Activated naive CD4-positive, alpha-beta T cell treated with anti-CD3 and anti-CD28 coated beads for 36 hours (primary cell): ENCODE results near the gene SLC5A2. TPM values are rescaled to one million over a fixed set of nuclear protein-coding genes. Genes with fewer than 3 reads are reported as not detected.
"Not testable (repeated sequence)": the region's sequence is repeated elsewhere in the genome, so short reads cannot be mapped to it uniquely, and the experiment has no call there.

Source experiments
- CTCF ChIA-PET: fragments of 350-600 bp; sonication (Branson Sonifier 250); formaldehyde crosslinking; loops from one replicate; lab custom pipeline; 2021; ENCODE audit warnings: antibody characterized with exemption; lab: Charles Lee
- DNase-seq: peaks from one replicate; pipeline ENCODE4 v3.0.0-alpha.2; 2020
- H3K27ac Mint-ChIP-seq: one replicate; pipeline ENCODE4 v1.8.0; 2021; ENCODE audit warnings: mild to moderate bottlenecking, mixed read lengths
- H3K27me3 Mint-ChIP-seq: one replicate; pipeline ENCODE4 v1.8.0; 2021; ENCODE audit warnings: low read depth, mixed read lengths
- H3K36me3 Mint-ChIP-seq: one replicate; pipeline ENCODE4 v1.8.0; 2021; ENCODE audit warnings: low read depth, mixed read lengths
- H3K4me1 Mint-ChIP-seq: one replicate; pipeline ENCODE4 v1.8.0; 2021; ENCODE audit warnings: low read depth, mixed read lengths
- H3K4me3 Mint-ChIP-seq: one replicate; pipeline ENCODE4 v1.8.0; 2021; ENCODE audit warnings: mild to moderate bottlenecking, moderate library complexity, mixed read lengths
- H3K9me3 Mint-ChIP-seq: one replicate; pipeline ENCODE4 v1.8.0; 2021; ENCODE audit warnings: mixed read lengths
- intact Hi-C: fragments of 100-400 bp; cut with micrococcal nuclease; formaldehyde crosslinking; loops from one replicate; pipeline ENCODE4 v1.15.1; 2023
- total RNA-seq, 2 experiments: library from RNA; stranded (reverse); gene quantifications; one replicate each; pipeline ENCODE4 v1.2.3, GENCODE V29; 2021

The SLC5A2 gene
- total RNA-seq, 2 experiments from 2014 or later: not detected

- no peak overlapping the region for H3K27ac Mint-ChIP-seq
- CTCF ChIA-PET: no interaction called here
- H3K27me3 Mint-ChIP-seq: peaks cover 8% of the 10 kb centered on the region
- no peaks in the 10 kb centered on the region for H3K36me3 Mint-ChIP-seq
- no peak overlapping the region for H3K4me3 Mint-ChIP-seq
- no peak for DNase-seq
- peaks cover 21% of the 10 kb centered on the region for H3K4me1 Mint-ChIP-seq
- no peaks in the 10 kb centered on the region for H3K9me3 Mint-ChIP-seq
- intact Hi-C loops: loop anchor here (2.0 to 5.0 kb wide), 2 partner anchors 21 to 337 kb away; partner anchors contain the start of gene RUSF1
These were observed 47.0 kb downstream of the SLC5A2 start for GRCh38 chr16:31529937-31530312.

DNA sequence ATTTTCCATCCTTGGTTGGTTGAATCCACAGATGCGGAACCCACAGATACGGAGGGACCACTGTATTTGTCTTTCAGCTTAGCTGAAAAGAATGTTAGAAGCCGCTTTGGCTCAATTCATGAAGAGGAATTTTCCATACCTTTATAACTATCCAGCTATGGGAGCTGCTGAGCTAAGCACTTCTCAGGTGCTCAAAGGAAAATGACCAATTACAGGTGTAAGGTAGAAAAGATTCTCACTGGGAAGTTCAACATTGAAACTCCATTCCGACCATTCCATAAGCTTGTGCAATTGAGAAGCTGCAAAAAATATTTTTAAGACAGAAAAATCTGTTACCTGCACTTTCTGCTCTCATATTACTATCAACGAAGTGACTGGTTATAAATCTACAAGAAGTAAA, 47.5 kb downstream of the SLC5A2 start:
- intact Hi-C loops: no loop called here
- H3K27me3 Mint-ChIP-seq: peaks cover 8% of the 10 kb centered on the region
- no peak overlapping the region for H3K27ac Mint-ChIP-seq
- CTCF ChIA-PET: interaction anchor here (0.7 kb wide), 1 partner anchor 9 kb away, joined by 3 read pairs; no protein-coding TSS in a partner anchor
- DNase-seq: no peak
- H3K36me3 Mint-ChIP-seq: no peaks in the 10 kb centered on the region
- H3K9me3 Mint-ChIP-seq: no peaks in the 10 kb centered on the region
- H3K4me3 Mint-ChIP-seq: no peak overlapping the region
- H3K4me1 Mint-ChIP-seq: peaks cover 21% of the 10 kb centered on the region

DNA sequence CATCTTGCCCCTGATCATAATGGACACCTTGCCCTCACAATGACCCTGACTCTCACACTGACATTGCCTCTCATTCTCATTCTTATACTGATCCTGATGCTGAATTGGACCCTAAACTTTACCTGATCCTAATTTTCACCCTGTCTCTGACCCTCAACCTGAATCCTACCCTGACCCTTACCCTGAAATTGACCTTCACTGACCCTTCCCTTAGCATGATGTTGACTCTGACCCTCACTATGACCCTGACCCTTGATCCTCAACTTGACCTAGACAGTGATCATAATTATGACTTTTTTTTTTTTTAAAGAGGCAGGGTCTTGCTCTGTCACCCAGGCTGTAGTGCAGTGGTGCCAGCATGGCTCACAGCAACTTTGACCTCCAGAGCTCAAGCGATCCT, 48.2 kb downstream of the SLC5A2 start:
- intact Hi-C loops: no loop called here
- CTCF ChIA-PET: interaction anchor here (0.7 kb wide), 1 partner anchor 8 kb away, joined by 3 read pairs; no protein-coding TSS in a partner anchor
- Mint-ChIP-seq H3K27me3 (peaks cover 13% of the 10 kb centered on the region), H3K4me1 (peaks cover 22% of the 10 kb centered on the region), H3K4me3 (no peak overlapping the region), H3K9me3 (no peaks in the 10 kb centered on the region), H3K36me3 (no peaks in the 10 kb centered on the region), H3K27ac (no peak overlapping the region)
- DNase-seq: no peak

- Mint-ChIP-seq H3K36me3 (no peaks in the 10 kb centered on the region), H3K27me3 (peaks cover 16% of the 10 kb centered on the region)
These were observed 49.2 kb downstream of the SLC5A2 start for GRCh38 chr16:31532120-31532519.

DNA sequence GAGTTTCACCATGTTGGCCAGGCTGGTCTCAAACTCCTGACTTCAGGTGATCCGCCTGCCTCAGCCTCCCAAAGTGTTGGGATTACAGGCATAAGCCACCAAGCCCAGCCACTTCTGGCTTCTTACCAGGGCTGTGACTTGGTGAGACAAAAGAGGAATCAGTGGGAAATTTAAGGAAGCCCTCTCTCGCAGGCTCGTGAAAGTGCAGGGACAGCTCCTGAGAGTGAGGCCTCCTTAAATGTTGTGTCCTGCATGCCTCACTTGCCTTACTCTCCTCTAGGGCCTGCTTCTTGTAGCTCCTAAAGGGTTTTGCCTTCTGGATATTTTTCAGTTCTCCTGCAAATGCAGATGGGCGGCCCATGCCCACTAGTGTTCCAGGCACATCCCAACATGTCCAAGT, 50.0 kb downstream of the SLC5A2 start:
- no peak overlapping the region for H3K4me3 Mint-ChIP-seq
- CTCF ChIA-PET: no interaction called here
- no peak overlapping the region for H3K27ac Mint-ChIP-seq
- no peaks in the 10 kb centered on the region for H3K36me3 Mint-ChIP-seq
- H3K4me1 Mint-ChIP-seq: peaks cover 21% of the 10 kb centered on the region
- no peak for DNase-seq
- H3K9me3 Mint-ChIP-seq: no peaks in the 10 kb centered on the region
- intact Hi-C loops: no loop called here
- H3K27me3 Mint-ChIP-seq: peaks cover 20% of the 10 kb centered on the region

More at GRCh38 chr16:31532120-31532519, 49.2 kb downstream of the SLC5A2 start:
- Mint-ChIP-seq H3K27ac (no peak overlapping the region), H3K4me1 (peaks cover 22% of the 10 kb centered on the region), H3K4me3 (no peak overlapping the region), H3K9me3 (no peaks in the 10 kb centered on the region)
- intact Hi-C loops: no loop called here
- DNase-seq: no peak
- CTCF ChIA-PET: no interaction called here

GRCh38 chr16:31535737-31536136, 52.8 kb downstream of the SLC5A2 start:
- Mint-ChIP-seq H3K4me1 (peaks cover 7% of the 10 kb centered on the region), H3K36me3 (peaks cover 5% of the 10 kb centered on the region), H3K27me3 (peaks cover 27% of the 10 kb centered on the region), H3K27ac (no peak overlapping the region), H3K4me3 (no peak overlapping the region), H3K9me3 (peaks cover 11% of the 10 kb centered on the region)
- CTCF ChIA-PET: no interaction called here
- no peak for DNase-seq
- intact Hi-C loops: no loop called here

DNA sequence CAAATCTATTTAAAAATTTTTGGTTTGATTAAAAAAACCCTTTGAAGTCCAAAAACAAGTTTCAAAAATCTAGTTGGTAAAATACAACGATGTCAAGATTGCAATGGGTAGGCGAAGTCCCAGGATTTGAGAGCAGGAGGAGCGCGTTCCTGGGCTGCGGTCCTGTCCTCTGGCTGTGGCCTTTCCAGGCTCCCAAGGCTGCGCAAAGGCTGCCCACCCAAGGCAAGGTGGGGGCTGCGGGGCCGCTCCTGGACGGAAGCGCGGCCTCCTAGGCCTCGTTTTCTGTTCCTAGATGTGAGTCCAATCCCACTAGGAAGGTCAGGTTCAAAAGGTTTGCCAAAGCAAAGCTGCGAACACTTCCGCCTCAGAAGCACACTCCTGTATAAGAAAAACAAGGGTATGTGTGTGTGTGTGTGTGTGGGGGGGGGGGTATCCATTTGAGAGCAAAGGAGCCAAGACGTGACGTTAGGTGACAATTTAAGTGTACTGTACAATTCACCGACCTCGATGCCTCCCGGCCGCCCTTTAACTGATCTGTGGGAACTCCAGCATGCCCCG, 54.0 kb downstream of the SLC5A2 start:
- CTCF ChIA-PET: no interaction called here
- intact Hi-C loops: no loop called here
- no peak for DNase-seq
- Mint-ChIP-seq H3K27ac (no peak overlapping the region), H3K9me3 (peaks cover 11% of the 10 kb centered on the region), H3K36me3 (peaks cover 5% of the 10 kb centered on the region), H3K27me3 (peaks cover 27% of the 10 kb centered on the region), H3K4me1 (peaks cover 7% of the 10 kb centered on the region), H3K4me3 (no peak overlapping the region)

GRCh38 chr16:31537362-31538242, 54.7 kb downstream of the SLC5A2 start:
- Mint-ChIP-seq H3K36me3 (peaks cover 5% of the 10 kb centered on the region), H3K27me3 (peaks cover 27% of the 10 kb centered on the region), H3K9me3 (peaks cover 11% of the 10 kb centered on the region), H3K4me3 (peak overlapping the region; percentile 43), H3K27ac (no peak overlapping the region), H3K4me1 (peaks cover 7% of the 10 kb centered on the region)
- CTCF ChIA-PET: no interaction called here
- intact Hi-C loops: no loop called here
- DNase-seq: no peak

DNA sequence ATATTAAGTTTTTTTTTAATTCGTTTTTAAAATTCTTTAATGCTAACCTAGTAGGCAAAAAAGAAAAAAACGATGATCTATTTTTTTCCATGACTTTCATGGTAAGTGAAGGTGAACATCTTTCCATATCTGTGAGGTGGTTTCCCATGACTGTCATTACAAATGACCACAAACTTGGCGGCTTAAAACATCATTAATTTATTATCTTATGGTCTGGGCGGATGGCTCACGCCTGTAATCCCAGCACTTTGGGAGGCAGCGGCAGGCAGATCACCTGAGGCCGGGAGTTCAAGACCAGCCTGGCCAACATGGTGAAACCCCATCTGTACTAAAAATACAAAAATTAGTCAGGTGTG, 55.3 kb downstream of the SLC5A2 start:
- H3K4me1 Mint-ChIP-seq, intact Hi-C loops, H3K27ac Mint-ChIP-seq, H3K36me3 Mint-ChIP-seq, CTCF ChIA-PET, DNase-seq, H3K4me3 Mint-ChIP-seq: not testable (repeated sequence)
- H3K9me3 Mint-ChIP-seq: peaks cover 11% of the 10 kb centered on the region
- H3K27me3 Mint-ChIP-seq: peaks cover 27% of the 10 kb centered on the region

GRCh38 chr16:31539762-31540161, 56.8 kb downstream of the SLC5A2 start:
- intact Hi-C loops: not testable (repeated sequence)

More at GRCh38 chr16:31539762-31540161, 56.8 kb downstream of the SLC5A2 start:
- not testable (repeated sequence) for H3K4me1 Mint-ChIP-seq, H3K4me3 Mint-ChIP-seq, DNase-seq, H3K36me3 Mint-ChIP-seq, H3K27ac Mint-ChIP-seq
- H3K27me3 Mint-ChIP-seq: peaks cover 27% of the 10 kb centered on the region
- CTCF ChIA-PET: interaction anchor here (0.6 to 0.9 kb wide), 2 partner anchors 9 to 32 kb away, joined by 3 read pairs; no protein-coding TSS in a partner anchor
- peaks cover 11% of the 10 kb centered on the region for H3K9me3 Mint-ChIP-seq
